K562 (cell line): Measurements from ENCODE around the gene GALNT5. TPM values are rescaled to one million over a fixed set of nuclear protein-coding genes. Genes with fewer than 3 reads are reported as not detected.

Experiments used
- CREB3L1 ChIP-seq: fragments of 450-650 bp; IDR thresholded peaks from 2 replicates; pipeline ENCODE4 v1.6.1; 2014; ENCODE audit warnings: low read depth, mild to moderate bottlenecking, moderate library complexity, borderline replicate concordance
- DMBX1 ChIP-seq: fragments of 250-450 bp; sonication (Bioruptor Pico); IDR thresholded peaks from 2 replicates; pipeline ENCODE4 v1.8.0; 2022; ENCODE audit warnings: inconsistent platforms, mild to moderate bottlenecking, moderate library complexity, borderline replicate concordance
- ESRRA ChIP-seq: fragments of 450-650 bp; IDR thresholded peaks from 2 replicates; pipeline ENCODE4 v1.6.1; 2014; ENCODE audit warnings: low read depth, mild to moderate bottlenecking, moderate library complexity, borderline replicate concordance
- EWSR1 ChIP-seq: fragments of 450-650 bp; IDR thresholded peaks from 2 replicates; pipeline ENCODE4 v1.6.1; 2018; ENCODE audit warnings: borderline replicate concordance, mild to moderate bottlenecking, low read depth, moderate library complexity; ENCODE audit not compliant: partially characterized antibody
- EZH2 ChIP-seq: IDR thresholded peaks from 2 replicates; pipeline ENCODE4 v1.6.1; 2012; ENCODE audit warnings: low read depth, mild to moderate bottlenecking, inconsistent platforms, low read length, borderline replicate concordance
- FOXA3 ChIP-seq, 2 experiments: fragments of 450-650 bp in 1 of 2; sonication (generic) in 1 of 2; formaldehyde crosslinking; IDR thresholded peaks in 1 of 2; conservative IDR thresholded peaks in 1 of 2; 2 replicates each; pipeline versions ENCODE4 v1.4.0 to v1.8.0; 2020 to 2022; ENCODE audit warnings: mild to moderate bottlenecking in 2 of 2, missing genetic modification reagents in 1 of 2
- HIVEP1 ChIP-seq: fragments of 250-450 bp; sonication (Bioruptor Pico); IDR thresholded peaks from 2 replicates; pipeline ENCODE4 v1.4.0; 2020; ENCODE audit warnings: mild to moderate bottlenecking
- KLF1 ChIP-seq: fragments of 450-650 bp; IDR thresholded peaks from 2 replicates; pipeline ENCODE4 v1.6.1; 2016; ENCODE audit warnings: missing genetic modification characterization, missing compliant biosample characterization
- MCM5 ChIP-seq: fragments of 450-650 bp; IDR thresholded peaks from 2 replicates; pipeline ENCODE4 v1.6.1; 2016; ENCODE audit warnings: low read depth
- MED1 ChIP-seq: sonication (generic); formaldehyde crosslinking; IDR thresholded peaks from 2 replicates; pipeline ENCODE4 v1.8.1; 2023; ENCODE audit warnings: missing genetic modification reagents, borderline replicate concordance
- MEF2A ChIP-seq: IDR thresholded peaks from 2 replicates; pipeline ENCODE4 v1.6.1; 2011; ENCODE audit warnings: low read depth, mild to moderate bottlenecking, low read length, moderate library complexity; ENCODE audit not compliant: control insufficient read depth
- NONO ChIP-seq, 2 experiments: fragments of 200-400 bp in 1 of 2; fragments of 450-650 bp in 1 of 2; formaldehyde crosslinking in 1 of 2; IDR thresholded peaks; 2 replicates each; pipeline ENCODE4 v1.6.1; 2017; ENCODE audit warnings: low read depth in 2 of 2, mild to moderate bottlenecking in 2 of 2, moderate library complexity in 2 of 2, low read length in 1 of 2
- PBX2 ChIP-seq, 2 experiments: IDR thresholded peaks in 1 of 2; conservative IDR thresholded peaks in 1 of 2; 2 replicates each; pipeline ENCODE4 v1.6.1; 2016; ENCODE audit warnings: low read depth in 2 of 2, mild to moderate bottlenecking in 1 of 2, missing compliant biosample characterization in 1 of 2, missing genetic modification characterization in 1 of 2, moderate library complexity in 1 of 2
- polyA plus RNA-seq, 8 experiments: library from polyadenylated mRNA; depleted of rRNA in 4 of 8; stranded (reverse) in 5 of 8; unstranded in 3 of 8; fragments of >200 nt; fragmentation: Nextera tagmentation in 2 of 8; fragmentation: Illumina TruSeq in 1 of 8; extraction: Ambion mirVana in 2 of 8; extraction: Trizol in 1 of 8; gene quantifications; 2 replicates each; pipeline versions ENCODE4 v1.2.1 to v1.2.3, GENCODE V29; 2011 to 2014; ENCODE audit warnings: inconsistent platforms in 1 of 8, missing spikeins in 1 of 8
- total RNA-seq, 7 experiments: library from RNA; depleted of rRNA in 6 of 7; stranded (reverse); fragments of >200 nt in 6 of 7; fragmentation: Illumina TruSeq in 2 of 7; extraction: Trizol in 2 of 7; gene quantifications; 2 replicates each; pipeline versions ENCODE4 v1.2.1 to v1.2.3, GENCODE V29; 2011 to 2021; ENCODE audit warnings: low replicate concordance in 1 of 7
- TF ChIP-seq, protein P1 (sequence below): fragments of 250-450 bp; sonication (Bioruptor Pico); IDR thresholded peaks from 2 replicates; pipeline ENCODE4 v1.4.0; 2020
- TF ChIP-seq, protein P2 (sequence below): sonication (generic); formaldehyde crosslinking; IDR thresholded peaks from 2 replicates; pipeline ENCODE4 v1.8.0; 2022; ENCODE audit warnings: missing genetic modification reagents, mild to moderate bottlenecking, moderate library complexity, borderline replicate concordance
- TF ChIP-seq, protein P3 (sequence below): fragments of 250-450 bp; sonication (Bioruptor Pico); IDR thresholded peaks from 2 replicates; pipeline ENCODE4 v1.9.0; 2021; ENCODE audit warnings: mild to moderate bottlenecking, inconsistent platforms

The GALNT5 gene
- total and polyA plus RNA-seq, 9 of the 15 experiments (the other 6 are each of a cell fraction or from before 2014, with no cell fraction given), result 21.6 to 73.0 (median 54.7) TPM

DNA sequence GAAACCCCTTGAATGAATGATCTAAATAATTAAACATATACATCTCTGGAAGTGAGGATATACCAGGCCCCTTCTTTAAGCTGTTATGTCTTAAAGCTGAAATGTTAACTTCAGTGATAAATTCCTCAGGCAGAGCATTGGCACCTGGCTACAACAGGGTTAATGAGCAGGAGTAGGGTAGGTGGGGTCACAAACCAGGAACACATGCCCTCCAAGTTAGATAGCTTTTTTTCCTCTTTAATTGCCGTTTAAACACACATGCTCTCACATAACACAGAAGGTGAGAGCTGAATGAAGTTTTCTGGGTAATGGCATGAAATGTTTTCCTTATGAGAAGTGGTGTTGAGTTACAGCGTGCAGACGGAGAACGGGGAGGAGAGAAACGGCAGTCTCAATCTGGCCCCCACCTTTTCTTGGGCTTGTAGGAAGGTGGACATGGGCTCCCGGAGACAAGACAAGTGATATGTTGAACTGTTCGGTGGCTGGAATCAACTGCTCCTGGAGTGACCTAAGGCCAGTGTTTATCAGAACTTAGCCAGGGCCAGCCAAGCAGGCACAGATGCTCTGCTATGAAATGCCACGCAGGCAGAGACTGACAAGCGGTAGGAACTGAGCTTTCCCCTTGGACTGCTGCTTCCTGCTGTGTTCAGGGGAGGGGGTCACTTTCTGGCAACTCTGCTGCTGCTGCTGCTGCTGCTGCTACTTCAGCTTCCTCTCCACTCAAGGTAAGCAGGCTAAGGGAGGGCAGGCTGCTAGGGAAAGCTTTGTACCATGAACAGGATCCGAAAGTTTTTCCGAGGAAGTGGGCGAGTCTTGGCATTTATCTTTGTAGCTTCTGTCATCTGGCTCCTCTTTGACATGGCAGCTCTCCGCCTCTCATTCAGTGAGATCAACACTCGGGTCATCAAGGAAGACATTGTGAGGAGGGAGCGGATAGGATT is at the start of gene GALNT5 (continued):
- TF ChIP-seq EZH2 (no peak), KLF1 (tag) (no peak), FOXA3 (CRISPR knock-in tag; conservative IDR thresholded peaks at IDR 0.05 in 1 of 2, IDR thresholded peaks at IDR 0.05 in 1 of 2) (no peak; a peak in 1 of 4 replicates), MED1 (CRISPR knock-in tag) (no peak), ESRRA (no peak), NONO (IDR thresholded peaks at IDR 0.05; ENCODE audit: low read depth in 2 of 2, low read length in 1 of 2) (no peak), HIVEP1 (CRISPR knock-in tag) (no peak), CREB3L1 (peak; percentile 97), DMBX1 (CRISPR knock-in tag) (no peak; the same call in 1 of the 2 replicates), MEF2A (no peak), EWSR1 (no peak), MCM5 (no peak), PBX2 (CRISPR knock-in tag; IDR thresholded peaks at IDR 0.05; ENCODE audit: low read depth) (no peak), PBX2 (tag; conservative IDR thresholded peaks at IDR 0.05; ENCODE audit: low read depth) (0 out of 2 replicates have a peak, but pooled peaks have one; percentile 3)
- TF ChIP-seq, protein P1, sequence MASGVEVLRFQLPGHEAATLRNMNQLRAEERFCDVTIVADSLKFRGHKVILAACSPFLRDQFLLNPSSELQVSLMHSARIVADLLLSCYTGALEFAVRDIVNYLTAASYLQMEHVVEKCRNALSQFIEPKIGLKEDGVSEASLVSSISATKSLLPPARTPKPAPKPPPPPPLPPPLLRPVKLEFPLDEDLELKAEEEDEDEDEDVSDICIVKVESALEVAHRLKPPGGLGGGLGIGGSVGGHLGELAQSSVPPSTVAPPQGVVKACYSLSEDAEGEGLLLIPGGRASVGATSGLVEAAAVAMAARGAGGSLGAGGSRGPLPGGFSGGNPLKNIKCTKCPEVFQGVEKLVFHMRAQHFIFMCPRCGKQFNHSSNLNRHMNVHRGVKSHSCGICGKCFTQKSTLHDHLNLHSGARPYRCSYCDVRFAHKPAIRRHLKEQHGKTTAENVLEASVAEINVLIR (CRISPR knock-in tag), result no peak
- TF ChIP-seq, protein P2, sequence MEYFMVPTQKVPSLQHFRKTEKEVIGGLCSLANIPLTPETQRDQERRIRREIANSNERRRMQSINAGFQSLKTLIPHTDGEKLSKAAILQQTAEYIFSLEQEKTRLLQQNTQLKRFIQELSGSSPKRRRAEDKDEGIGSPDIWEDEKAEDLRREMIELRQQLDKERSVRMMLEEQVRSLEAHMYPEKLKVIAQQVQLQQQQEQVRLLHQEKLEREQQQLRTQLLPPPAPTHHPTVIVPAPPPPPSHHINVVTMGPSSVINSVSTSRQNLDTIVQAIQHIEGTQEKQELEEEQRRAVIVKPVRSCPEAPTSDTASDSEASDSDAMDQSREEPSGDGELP (CRISPR knock-in tag), result peak; percentile 50
- TF ChIP-seq, protein P3, sequence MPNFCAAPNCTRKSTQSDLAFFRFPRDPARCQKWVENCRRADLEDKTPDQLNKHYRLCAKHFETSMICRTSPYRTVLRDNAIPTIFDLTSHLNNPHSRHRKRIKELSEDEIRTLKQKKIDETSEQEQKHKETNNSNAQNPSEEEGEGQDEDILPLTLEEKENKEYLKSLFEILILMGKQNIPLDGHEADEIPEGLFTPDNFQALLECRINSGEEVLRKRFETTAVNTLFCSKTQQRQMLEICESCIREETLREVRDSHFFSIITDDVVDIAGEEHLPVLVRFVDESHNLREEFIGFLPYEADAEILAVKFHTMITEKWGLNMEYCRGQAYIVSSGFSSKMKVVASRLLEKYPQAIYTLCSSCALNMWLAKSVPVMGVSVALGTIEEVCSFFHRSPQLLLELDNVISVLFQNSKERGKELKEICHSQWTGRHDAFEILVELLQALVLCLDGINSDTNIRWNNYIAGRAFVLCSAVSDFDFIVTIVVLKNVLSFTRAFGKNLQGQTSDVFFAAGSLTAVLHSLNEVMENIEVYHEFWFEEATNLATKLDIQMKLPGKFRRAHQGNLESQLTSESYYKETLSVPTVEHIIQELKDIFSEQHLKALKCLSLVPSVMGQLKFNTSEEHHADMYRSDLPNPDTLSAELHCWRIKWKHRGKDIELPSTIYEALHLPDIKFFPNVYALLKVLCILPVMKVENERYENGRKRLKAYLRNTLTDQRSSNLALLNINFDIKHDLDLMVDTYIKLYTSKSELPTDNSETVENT (CRISPR knock-in tag), result 0 out of 2 replicates have a peak, but pooled peaks have one; percentile 6
